Activated gamma-delta T cell (primary cell): Measurements from ENCODE around the gene TUBGCP3.

Experiments used
- DNase-seq: peaks from one replicate; lab custom pipeline; 2025; lab: John Stamatoyannopoulos, UW

Gene TUBGCP3

GRCh38 chr13:112453874-112454647 is 133.9 kb downstream of the TUBGCP3 start:
- no peak for DNase-seq

GRCh38 chr13:112453207-112453829 is 134.6 kb downstream of the TUBGCP3 start:
- DNase-seq = no peak

DNA sequence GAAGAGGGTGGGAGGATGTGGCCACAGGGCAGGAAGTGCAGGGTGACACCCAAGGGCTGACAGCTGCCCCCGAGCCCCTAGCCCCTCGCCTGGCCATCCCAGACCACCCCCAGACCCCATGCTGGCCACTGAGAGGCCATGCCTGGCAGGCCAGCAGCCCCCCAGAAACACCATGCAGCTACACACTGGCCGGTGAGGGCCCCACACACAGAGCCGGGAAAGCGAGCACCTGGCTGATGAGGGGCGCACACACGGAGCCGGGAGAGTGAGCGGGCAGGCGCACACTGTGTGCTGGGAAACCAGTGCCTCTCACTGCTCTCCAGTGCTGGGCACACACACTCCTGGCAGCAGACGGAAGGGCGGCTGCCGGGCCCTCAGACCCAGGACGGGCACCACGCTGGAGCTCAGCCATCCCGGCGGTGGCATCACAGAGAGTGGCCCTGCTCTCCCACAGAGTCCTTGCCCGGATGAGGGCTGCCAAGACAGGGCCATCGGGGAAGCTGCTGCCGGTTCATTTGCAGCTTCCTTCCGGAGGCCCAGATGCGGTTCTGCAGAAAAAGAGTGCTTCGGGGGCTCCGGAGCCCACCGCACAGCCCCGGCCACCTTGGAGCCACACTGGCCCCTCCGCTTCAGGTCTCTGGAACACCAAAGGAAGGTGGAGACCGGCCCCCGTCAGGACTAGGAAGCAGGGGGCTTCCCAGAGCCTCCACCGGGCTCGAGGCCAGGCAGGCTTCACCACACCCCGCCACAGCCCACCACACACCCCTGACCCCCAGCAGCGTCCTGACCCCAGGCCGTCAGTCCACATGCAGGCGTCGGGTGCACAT is 135.4 kb downstream of the TUBGCP3 start:
- DNase-seq = no peak

DNA sequence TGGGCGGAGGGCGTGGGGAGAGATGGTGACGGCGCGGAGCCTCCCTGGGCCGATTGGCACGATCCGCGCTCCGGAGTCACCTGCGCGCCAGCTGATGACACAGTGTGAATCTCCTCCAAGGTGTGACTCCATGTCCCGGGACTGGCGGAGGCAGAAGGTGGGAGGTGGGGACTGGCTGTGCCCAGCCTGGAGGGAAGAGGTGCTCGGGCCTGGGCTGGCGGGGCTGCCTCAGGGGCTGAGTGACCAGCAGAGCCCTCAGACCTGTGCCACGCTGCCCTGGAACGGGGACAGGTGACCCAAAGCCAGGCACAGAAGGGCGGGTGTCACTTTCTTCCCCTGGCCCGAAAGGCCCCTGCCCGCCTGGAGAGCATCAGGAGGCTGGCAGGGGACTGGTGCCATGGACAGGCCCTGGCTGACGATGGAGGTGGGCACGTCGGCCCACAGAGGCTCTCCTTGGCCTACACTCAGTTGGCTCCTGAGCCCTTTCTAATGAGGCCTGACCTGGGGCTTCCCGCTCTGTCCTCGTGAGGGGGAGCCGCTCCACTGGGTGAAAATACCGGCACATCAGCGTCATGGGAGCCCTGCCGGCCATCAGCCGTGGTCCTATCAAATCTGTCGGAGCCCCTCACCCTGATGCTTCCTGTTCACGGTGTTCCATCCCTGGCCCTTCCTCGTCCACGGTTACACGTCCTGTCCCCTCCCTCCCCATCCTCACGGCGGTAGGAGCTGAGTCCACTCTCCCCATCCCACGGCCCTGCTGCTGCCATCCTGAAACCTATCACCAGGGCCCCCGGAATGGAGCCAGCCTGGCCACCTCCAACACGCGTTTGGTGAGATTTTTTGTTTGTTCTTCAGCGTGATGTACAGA is 136.2 kb downstream of the TUBGCP3 start:
- DNase-seq = no peak

- no peak for DNase-seq
Observed at GRCh38 chr13:112450904-112451240, 137.1 kb downstream of the TUBGCP3 start.

- no peak for DNase-seq
Observed at GRCh38 chr13:112450118-112450903, 137.6 kb downstream of the TUBGCP3 start.

- DNase-seq = no peak
Observed at GRCh38 chr13:112449545-112449930, 138.4 kb downstream of the TUBGCP3 start.

DNA sequence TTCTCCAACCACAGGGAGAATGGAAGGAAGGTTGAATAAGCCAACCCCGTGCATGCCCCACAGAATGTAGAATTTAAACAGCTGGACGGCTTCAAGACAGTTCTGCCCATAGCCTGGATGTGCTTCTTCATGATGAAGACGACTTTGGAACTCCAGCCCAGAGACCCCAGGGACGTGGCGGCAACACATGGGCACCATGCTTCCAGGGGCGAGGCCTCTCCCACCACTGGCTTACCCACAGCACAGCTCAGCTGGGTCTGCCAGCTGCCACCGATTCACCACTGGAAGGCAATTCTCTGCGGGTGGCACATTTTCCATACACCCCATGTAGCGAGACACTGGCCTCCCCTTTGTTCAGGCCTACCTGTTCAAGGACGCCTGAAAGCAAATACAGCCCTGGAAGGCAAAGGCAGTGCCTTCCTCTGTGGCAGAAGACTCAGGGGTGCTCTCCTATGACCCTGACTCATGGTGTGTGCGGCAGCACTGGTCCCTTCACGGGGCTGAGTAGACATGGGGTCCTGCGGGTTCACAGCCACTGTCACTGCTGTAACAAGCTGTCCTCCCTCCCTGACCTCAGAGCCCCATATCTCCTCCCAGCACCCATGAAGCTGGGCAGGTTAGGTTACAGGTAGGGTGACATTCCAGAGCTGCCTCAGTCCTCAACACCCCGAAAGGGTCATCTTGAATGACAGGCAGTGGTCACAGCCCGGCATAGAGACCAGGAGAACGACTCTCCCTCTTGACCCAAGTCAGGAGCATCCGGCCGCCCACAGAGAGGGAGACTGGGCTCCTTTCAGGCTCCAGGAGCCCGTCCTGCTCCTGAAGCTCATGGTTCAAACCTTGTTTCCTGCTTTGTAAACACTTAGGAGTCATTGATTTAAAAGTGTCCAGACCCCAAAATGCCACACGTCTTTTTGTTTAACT is 139.1 kb downstream of the TUBGCP3 start:
- DNase-seq = no peak

GRCh38 chr13:112447761-112448603 is 140.0 kb downstream of the TUBGCP3 start:
- DNase-seq = no peak

GRCh38 chr13:112447306-112447705 is 140.6 kb downstream of the TUBGCP3 start:
- DNase-seq = no peak

- DNase-seq = no peak
Observed at GRCh38 chr13:112446867-112447266, 141.1 kb downstream of the TUBGCP3 start.

DNA sequence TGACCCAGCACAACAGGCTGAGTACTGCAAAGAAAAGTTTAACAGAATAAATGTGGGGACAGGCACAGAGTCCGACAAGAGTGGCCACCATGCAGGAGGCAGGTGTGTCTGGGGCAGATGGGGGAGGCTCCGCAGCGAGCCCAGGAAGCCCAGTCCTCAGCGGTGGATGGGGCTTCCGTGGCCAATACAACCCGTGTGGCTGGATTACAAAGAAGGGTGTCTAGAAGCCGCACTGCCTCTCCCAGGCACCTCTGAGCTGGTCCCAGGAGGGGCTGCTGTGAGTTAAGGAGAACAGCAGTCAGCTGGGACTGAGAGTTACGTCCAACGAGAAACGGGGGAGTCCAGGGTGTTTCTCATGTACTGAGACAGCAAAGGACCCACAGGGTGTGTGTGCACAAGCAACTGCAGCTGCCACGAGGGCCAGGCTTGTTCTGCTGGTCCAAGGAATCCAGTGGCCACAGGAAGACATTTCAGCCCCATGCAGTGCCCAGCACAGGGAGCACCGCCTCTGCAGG is 141.5 kb downstream of the TUBGCP3 start:
- no peak for DNase-seq

GRCh38 chr13:112445411-112446271 is 142.3 kb downstream of the TUBGCP3 start:
- DNase-seq = no peak

DNA sequence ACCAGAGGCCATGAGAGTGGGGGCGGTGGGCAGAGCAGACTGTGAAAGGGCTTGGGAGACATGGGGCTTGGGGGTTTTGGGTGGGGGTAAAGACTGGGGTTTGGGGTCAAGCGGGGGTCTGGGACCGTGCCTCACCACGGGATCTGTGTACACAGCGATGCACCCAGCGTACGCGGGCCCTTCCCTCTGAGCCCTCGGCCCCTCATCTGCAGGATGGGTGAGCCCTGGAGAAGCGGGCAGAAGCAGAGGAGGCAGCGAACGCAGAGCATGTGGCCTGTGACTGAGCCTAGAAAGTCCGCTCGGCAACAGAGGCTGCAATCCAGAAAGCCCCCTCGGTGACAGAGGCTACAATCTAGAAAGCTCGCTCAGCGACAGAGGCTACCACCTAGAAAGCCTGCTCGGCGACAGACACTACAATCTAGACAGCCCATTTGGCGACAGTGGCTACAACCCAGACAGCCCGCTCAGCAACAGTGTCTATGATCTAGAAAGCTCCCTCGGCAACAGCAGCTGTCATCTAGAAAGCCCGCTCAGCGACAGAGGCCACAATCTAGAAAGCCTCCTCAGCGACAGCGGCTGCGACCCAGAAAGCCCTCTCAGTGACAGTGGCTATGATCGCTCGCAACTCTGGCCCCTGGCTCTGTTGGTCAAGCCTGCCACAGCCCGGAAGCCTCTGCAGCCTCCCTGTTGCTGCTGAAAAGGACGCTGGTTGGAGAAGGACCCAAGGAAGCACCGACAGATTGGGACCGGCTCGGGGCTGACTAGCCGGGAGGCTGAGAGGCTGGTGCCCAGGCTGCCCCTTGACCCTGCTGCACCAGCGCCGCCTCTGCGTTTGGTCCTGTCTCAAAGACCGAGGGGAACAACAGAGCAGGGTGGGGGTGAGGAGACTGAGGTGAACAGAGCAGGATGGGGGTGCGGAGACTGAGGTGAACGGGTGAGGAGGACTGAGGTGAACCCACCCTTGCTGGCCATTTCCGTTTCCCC is 143.2 kb downstream of the TUBGCP3 start:
- no peak for DNase-seq

GRCh38 chr13:112443995-112444311 is 144.0 kb downstream of the TUBGCP3 start:
- DNase-seq = no peak

DNA sequence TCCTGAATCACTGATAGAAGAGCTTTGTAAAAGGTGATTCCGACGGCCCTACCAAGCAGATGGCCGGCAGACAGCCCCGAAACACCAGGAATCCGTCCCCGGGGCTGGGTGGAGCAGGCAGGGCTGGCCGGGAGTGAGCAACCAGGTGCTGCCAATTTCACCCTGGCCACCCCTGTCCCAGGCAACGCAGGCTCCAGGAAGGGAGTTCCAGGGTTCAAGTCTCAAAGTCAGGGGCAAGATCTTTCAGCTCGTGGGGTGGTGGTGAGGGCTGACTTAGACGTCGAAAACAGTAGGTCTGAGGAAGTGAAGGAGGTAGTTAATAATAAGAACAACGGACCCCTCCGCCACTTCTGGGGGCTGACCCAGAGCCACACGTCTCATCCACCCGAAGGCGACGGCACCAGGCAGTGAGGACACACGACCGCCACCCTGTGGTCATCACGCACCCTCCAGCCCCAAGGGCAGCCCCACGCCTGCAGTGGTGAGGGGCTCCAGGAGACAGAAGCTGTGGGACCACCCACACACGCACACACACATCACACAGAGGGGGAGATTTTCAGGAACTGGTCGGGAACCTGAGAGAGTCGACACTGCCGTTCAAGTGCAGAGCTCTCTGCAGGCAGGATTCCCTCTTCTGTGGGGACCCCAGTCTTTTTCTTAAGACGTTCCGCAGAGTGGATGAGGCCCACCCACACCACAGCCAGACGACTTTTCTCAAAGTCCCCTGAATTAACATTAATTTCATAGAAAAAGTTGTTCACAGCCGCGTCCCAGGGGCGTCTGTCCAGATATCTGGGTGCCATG is 144.6 kb downstream of the TUBGCP3 start:
- no peak for DNase-seq
